Ureter (tissue), 1 donor: ENCODE data around the gene TOR3A. TPM values are rescaled to one million over a fixed set of nuclear protein-coding genes. Genes with fewer than 3 reads are reported as not detected.
"Not testable (repeated sequence)": the region's sequence is repeated elsewhere in the genome, so short reads cannot be mapped to it uniquely, and the experiment has no call there.

Experiments
- DNase-seq: peaks from one replicate; pipeline ENCODE4 v3.0.0-alpha.2; 2020; ENCODE audit warnings: low spot score
- total RNA-seq: library from RNA; stranded (reverse); gene quantifications from one replicate; pipeline ENCODE4 v1.2.4, GENCODE V29; 2023
- donor health status: DM: yes; HTN: yes; CAD: no.

Gene TOR3A
- total RNA-seq, 1 donor from 2014 or later, result 27.4 TPM

GRCh38 chr1:179107706-179108629 lies 26.1 kb downstream of the TOR3A start:
- DNase-seq, result no peak

GRCh38 chr1:179108644-179109043 lies 26.8 kb downstream of the TOR3A start:
- no peak for DNase-seq

DNA sequence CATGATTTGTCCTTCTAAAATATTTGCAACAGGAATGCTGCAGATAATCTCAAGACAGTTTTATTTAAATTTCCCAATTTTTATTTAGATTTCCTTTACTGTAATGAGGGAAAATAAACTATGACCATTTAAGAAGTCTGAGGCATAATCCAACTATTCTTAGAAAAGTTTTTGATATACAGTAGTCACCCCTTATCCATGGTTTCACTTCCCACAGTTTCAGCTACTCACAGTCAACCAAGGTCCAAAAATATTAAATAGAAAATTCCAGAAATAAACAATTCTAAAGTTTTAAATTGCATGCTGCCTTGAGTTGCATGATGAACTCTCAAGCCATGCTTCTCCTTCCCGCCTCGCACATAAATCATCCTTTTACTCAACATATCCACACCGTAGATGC lies 33.3 kb downstream of the TOR3A start:
- DNase-seq, result no peak

GRCh38 chr1:179119513-179119912 lies 37.6 kb downstream of the TOR3A start:
- no peak for DNase-seq

- DNase-seq, result no peak
These were observed 38.9 kb downstream of the TOR3A start for GRCh38 chr1:179120736-179121135.

DNA sequence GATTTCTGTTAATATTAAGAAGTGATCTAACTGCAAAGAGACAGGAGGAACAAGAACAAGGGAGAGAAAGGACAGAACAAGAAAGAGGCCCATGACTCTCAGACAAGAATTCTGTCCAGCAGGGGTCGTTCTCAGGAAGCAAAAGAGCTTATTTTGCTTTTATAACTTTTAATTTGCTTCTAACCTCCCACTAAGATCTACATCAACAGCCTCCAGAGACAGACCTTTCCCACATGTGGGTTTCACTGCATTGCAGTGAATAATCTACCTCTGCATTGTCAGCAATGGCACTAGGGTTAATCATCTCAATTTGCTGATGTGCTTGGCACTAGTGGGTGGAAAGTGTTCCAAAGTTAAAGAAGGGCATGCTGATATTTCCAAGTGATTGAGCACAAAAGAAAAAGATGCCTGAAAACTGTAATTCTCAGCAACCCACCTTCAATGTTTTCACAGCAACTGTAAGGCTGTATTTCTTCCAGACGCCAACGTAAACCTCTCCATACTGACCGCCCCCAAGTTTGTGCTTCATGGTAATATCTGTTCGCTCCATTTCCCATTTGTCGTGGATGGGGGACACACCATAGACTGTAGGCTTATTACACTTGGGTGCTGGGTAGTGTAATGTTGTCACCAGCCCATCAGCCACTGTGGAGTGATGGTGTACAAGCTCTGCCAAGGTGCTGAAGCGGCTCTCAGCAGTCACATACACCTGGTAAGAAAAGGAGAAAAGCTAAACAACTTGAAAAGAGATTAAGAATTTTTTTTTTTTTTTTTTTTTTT lies 39.5 kb downstream of the TOR3A start:
- no peak for DNase-seq

GRCh38 chr1:179124873-179125272 lies 43.0 kb downstream of the TOR3A start:
- no peak for DNase-seq

DNA sequence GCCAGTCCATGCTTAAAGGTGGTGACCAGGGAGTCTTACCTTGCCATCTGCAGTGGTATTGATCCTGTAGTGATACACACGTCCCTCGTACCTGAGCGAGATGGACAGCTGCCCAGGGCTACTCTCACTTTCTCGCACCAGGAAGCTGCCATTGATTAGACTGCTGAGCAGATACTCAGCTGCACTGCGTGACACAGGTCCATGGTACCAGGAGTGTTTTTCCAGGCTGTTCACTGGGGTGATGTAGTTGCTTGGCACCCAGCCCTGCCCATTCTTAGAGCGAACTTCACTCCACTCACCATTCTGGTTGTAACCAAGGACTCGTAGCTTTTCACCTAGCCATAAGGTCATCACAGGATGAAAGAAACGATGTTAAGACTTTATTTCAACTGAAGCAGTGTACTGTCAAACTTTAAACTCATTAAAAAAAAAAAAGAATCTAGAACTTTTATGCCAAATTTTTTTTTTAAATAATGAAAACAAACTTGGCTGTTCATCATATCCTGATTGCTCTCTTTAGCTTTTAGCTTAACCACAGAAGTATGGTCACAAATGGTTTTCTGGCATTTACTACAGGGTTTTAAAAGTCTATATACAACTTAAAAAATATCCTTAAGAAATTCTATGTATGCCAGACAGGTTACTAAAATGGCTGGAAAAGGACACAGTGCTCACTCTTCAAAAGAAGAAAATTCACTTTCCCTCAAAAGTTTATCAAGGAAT lies 44.6 kb downstream of the TOR3A start:
- DNase-seq, result no peak

- DNase-seq, result no peak
These were observed 45.5 kb downstream of the TOR3A start for GRCh38 chr1:179127163-179127895.

DNA sequence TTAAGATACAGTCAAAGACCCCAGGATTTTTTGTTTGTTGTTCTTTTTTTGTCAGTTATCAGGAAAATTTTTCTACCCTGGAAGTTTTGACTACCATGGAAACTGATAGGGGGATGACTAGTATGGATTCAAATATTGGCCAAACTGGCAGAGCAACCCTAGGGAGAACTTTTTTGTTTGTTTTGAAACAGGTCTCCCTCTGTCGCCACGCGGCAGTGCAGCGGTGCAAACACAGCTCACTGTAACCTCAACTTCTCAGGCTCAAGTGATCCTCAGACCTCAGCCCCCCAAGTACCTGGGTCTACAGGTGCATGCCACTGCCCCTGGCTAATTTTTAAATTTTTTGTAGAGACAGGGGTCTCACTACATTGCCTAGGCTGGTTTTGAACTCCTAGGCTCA lies 46.6 kb downstream of the TOR3A start:
- no peak for DNase-seq

GRCh38 chr1:179129702-179130473 lies 48.0 kb downstream of the TOR3A start:
- DNase-seq, result no peak

DNA sequence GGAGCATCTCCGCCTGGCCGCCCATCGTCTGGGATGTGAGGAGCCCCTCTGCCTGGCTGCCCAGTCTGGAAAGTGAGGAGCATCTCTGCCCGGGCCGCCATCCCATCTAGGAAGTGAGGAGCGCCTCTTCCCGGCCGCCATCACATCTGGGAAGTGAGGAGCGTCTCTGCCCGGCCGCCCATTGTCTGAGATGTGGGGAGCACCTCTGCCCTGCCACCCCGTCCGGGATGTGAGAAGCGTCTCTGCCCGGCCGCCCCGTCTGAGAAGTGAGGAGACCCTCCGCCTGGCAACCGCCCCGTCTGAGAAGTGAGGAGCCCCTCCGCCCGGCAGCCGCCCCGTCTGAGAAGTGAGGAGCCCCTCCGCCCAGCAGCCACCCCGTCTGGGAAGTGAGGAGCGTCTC lies 53.3 kb downstream of the TOR3A start:
- DNase-seq, result not testable (repeated sequence)

DNA sequence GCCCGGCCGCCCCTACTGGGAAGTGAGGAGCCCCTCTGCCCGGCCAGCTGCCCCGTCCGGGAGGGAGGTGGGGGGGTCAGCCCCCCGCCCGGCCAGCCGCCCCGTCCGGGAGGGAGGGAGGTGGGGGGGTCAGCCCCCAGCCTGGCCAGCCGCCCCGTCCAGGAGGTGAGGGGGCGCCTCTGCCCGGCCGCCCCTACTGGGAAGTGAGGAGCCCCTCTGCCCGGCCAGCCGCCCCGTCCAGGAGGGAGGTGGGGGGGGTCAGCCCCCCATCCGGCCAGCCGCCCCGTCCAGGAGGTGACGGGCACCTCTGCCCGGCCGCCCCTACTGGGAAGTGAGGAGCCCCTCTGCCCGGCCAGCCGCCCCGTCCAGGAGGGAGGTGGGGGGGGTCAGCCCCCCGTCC lies 53.8 kb downstream of the TOR3A start:
- DNase-seq, result not testable (repeated sequence)

DNA sequence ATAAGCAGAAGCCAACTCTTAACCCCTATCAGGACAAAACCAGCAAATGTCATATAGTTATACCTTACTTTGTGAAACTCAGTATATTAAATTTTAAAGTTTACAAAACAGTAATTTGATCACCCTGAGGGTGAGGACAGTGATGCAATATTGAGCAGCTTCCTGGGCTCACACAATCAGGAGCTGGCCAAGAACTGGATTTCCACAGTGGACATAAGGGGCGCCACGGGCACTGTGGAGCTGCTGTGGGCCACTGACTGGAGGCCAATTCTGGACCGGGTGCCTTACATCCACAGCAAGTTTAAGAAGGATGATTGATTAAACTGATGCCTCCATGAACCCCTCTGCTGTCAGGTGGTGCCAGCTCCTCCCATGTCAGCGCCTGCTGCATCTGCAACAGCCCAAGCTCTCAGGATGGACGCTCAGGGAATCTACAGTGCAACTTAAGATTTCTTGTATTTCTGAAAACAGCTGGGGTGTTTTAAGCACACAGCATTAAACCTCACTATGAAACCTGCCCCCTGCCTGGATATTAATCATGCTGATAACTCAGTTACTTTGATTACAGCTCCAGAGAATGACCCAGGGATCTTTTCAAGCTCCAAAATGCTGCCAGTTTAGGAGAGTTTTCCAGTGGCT lies 55.9 kb downstream of the TOR3A start:
- DNase-seq, result no peak

- not testable (repeated sequence) for DNase-seq
These were observed 56.9 kb downstream of the TOR3A start for GRCh38 chr1:179138755-179139154.

DNA sequence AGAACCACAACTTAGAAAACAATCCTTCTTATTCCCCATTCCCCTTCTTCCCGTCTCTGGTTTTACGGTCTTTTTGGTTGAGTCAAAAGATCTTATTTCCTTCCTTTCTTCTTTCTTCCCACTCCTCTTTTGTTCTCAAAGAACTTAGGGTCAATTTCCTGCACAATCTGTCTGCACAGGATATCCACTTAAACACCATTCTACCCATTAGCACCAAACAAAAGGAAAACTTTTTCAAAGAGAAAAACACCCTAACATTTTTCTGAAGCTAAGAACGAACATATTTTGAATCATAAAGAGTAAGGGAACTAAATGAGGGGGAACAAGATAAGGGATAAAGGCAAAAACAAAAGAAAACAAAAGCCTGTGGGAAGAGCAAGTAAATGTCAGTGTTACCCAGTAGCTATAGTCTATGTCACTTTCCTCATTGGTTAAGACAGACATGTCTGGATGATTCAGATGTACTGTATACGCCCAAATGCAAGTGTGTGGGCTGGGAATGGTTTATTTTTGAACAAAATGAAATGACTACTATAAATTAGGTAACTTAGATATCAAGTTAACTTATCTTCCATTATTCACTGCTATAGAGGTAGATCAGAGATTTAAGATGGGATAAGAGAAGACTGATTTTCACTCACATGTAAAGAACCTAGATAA lies 59.9 kb downstream of the TOR3A start:
- no peak for DNase-seq

- DNase-seq, result no peak
These were observed 61.0 kb downstream of the TOR3A start for GRCh38 chr1:179142889-179143299.

DNA sequence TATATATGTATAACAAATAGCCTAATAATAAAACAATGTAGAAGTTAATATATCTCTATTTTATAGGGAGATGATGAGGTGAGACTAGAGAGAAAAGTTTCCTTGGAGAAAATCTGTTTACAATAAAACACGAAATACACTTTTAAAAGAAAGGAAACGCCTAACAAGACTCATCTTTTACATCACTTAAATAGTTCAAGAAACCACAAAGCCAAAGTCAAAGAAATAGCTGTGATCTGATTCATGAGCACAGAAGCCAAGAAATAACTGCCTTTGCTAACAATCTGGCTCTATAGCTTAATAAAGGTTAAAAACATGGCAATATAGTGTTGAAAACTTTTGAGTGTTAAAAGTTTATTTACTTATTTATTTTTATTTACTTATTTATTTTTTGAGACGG lies 61.5 kb downstream of the TOR3A start:
- DNase-seq, result no peak

DNA sequence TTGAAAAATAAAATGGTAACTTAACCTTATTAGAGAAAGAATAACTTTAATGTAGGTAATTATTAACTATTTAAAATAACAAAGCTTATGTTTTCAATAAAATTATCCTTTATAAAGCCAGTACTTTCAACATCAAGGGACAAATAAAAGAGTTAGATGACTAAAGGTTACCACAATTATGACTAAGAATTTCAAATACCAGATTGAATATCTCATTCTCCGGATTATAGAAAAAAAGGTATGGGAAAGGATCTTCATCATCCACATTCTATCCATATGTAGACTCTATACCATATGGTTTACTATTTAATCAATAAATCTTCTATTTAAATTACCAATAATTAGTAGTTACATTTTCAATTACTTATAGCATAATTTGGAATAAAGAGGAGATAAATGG lies 62.8 kb downstream of the TOR3A start:
- DNase-seq, result no peak

DNA sequence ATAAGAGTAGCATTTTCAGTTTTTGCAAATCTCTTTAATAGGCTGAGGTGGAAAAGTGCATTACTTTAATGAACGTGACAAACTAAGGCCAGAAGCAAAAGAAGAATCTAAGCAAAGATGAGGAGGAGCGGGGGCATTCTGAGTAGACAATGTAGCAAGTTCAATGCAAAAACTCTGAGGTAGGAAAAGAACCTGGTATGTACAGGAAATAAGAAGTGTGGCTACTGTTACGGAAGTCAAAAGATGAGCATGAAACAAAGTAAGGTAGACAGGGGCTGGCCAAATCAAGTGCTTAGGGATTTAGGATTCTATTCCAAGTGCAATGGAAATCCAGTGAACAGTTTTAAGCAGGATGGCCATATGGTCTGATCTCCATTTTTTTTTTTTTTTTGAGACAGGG lies 63.7 kb downstream of the TOR3A start:
- no peak for DNase-seq
